Measurements from ENCODE around the gene YBX3.

Gene YBX3

GRCh38 chr12:10721651-10722501 lies 1.2 kb downstream of the YBX3 start:
- peak; percentile 57 for DNase-seq (ENCODE audit: low spot score)

DNA sequence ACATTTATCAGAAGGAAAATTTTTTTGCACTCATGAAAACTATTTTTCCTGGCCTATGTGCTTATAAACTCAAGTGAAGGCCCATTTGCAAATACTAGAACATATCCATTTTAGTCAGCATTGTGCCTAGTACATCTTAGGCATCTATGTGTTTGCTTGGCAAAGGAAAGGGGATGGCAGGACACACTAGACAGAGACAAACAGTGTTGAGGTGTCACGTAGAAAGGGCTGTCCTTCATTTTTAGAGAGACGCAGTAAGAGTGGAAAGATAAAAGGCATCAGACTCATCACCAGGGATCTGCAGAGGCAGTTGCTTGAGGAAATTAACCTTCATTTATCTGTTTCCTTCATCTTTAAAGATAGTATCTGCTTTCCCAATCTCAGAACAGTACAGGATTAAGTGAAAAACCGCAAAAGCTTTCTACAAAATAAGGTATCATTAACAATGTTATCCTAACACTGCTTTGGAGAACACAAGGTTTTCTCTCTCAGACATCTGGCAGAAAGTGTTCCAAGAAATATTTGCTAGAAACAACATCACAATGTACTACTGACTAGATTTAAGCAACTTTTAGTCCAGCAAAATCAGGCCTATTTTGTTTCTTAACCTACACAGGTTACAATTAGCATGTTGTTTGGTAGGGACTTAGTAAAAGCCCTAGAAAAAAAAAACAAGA lies 2.0 kb downstream of the YBX3 start:
- no peak for DNase-seq (ENCODE audit: low spot score)

DNA sequence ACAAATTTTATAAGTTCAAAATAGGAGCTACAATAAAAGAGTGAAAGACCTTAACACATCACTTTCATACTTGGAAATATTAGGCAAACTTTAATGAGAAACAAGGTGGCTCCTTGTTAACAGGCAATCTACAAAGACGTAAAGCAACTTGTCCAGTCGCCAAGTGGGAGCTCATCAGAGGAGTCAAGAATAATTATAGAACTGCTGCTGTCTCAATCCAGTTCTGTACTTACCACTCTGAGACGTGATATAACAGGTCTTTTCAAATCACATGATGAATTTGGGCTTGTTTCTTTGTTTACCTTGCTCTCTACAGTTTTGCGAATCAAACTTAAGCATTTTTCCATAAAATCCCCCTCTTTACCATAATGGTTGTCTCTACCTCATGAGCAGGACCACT lies 3.6 kb downstream of the YBX3 start:
- no peak for DNase-seq (ENCODE audit: low spot score)

DNA sequence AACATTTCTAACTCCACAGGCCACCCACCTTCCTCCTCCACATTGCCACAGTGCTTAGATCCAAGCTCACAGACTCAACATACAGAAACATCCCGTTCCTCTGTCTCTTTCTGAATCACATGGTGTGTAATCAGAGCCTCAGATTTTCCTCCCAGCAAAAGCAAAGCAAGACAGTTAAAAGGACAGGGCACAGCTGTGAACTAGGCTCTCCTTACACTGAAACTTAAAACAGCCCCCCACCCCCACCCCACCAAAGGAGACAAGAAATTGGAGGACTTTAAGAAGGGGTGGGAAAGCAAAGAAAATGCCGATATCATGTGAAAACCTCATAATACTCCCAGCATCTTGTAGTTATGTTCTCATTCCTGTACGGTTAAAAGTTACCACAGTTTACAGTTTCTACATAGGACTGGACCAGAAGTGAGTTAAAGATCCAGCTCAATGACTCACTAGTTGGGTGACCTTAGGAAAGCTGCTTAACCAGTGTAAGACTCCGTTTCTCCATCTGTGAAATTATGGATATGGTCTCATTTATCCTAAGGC lies 4.8 kb downstream of the YBX3 start:
- no peak for DNase-seq (ENCODE audit: low spot score)

GRCh38 chr12:10717410-10717809 lies 5.7 kb downstream of the YBX3 start:
- no peak for DNase-seq (ENCODE audit: low spot score)

- peak; percentile 50 for DNase-seq (ENCODE audit: low spot score)
These were observed 6.3 kb downstream of the YBX3 start for GRCh38 chr12:10716704-10717315.

DNA sequence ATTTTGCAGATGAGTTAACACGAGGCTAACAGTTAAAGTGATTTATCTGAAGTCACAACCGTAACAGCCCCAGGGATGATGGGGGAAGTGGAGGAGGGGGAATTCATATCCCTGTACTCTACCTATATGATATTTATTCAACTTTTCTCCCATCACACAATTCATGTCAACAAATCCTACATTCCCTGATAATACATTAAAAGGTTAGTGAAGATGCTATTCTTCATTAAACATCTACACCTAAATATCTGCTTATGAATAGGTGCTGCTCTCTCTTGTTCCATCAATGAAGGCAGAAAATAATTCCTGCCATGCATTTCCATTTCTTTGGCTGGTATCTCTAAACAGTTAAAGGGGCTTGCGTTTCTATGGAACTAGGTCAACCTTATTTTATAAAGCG lies 6.8 kb downstream of the YBX3 start:
- DNase-seq (ENCODE audit: low spot score) = no peak

- no peak for DNase-seq (ENCODE audit: low spot score)
These were observed 7.6 kb downstream of the YBX3 start for GRCh38 chr12:10715491-10715890.

DNA sequence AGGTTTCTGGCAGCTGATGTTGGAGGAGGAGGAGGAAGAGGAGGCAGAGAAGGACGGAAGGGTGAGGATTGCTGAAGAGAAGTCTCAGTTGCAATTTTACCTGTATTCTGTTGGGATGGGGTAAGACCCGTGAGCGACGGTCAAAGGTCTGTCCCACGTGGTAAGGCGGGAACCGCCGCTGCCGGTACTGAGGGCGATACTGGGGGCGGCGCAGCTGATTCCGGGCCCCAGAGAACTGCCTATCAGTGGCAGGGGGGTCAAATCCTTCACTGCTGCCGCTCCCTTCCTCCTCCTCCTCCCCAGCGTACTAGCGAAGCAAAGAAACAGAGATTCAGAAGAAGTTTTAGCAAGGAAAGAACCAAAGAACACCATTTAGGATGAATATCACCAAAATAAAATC lies 13.3 kb downstream of the YBX3 start:
- DNase-seq (ENCODE audit: low spot score) = no peak

DNA sequence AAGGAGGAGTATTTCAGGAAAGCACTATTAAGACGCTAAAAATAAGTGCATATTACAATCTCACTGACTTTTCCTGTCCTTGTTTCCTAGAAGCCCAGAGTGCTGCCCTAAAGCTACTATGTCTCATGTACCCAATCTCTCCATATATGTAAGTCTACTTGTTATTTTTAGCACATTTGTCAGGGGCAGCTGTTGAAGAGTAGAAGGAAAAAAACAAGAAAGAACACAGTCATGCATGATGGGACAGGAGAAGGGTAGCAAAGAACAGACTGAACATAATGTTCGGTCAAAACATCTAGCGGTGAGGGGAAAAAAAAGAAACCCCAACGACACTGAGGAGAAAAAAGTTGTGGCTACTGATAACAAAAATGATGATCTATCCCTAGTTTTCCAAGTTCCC lies 14.3 kb downstream of the YBX3 start:
- DNase-seq (ENCODE audit: low spot score) = no peak

GRCh38 chr12:10705655-10706054 lies 17.5 kb downstream of the YBX3 start:
- no peak for DNase-seq (ENCODE audit: low spot score)

DNA sequence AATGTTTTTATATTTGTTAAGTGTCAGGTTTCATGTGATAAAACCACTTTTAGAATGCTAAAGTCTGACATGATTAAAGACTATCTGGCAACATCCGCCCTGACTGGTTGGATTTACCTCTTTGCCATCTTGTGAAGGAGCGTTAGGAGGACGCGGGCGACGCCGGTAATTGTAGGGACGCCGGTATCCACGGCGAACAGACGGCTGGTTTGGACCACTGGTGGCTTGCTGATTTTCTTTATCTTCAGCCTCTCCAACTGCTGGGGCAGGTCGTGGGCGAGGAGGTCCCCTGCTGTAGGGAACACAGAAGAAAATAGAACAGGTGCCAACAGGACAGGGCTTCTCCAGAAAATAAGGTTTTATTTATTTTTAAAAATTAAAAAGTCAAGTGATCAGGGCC lies 21.3 kb downstream of the YBX3 start:
- no peak for DNase-seq (ENCODE audit: low spot score)

DNA sequence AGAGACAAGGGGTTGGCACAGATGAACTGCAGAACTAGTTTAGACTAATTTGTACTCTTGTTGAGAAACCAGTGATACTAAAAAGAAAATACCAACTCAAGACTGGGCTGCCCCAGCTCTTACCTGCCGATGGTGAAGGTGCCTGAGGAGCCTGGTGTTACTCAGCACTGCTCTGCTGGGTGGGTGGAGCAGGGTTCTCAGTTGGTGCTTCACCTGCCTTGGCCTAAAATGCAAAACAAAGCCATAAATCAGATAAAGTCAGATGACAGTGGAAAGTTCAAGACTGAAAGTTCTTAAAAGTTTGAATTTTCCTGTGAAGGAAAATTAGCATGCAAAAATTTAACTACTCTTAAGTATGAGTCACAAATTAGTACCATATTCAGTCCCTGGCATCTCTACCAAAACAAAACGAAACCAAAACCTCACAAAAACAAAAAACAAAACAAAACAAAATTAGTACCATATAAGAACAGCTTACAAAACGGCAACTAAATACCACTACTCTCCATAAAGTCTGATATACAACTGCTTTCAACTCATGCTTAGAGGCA lies 21.9 kb downstream of the YBX3 start:
- DNase-seq (ENCODE audit: low spot score) = no peak

DNA sequence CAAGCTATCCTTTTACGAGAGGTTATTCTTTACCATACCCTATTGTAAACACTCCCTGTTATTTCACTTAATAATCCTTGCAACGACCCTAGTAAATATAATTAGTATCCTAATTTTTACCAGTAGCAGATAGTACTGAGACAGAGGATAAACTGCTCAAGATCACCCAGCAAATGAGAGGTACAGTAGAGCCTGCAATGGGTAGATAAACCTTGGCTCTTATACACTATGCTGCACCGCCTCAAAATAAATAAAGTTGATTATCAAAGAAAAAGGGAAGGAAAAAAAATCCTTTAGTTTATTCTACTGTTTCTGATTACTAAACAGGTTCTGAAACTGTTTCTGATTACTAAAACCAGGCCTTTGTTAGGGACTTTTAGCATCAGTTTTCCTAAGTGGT lies 22.5 kb downstream of the YBX3 start:
- DNase-seq (ENCODE audit: low spot score) = no peak

DNA sequence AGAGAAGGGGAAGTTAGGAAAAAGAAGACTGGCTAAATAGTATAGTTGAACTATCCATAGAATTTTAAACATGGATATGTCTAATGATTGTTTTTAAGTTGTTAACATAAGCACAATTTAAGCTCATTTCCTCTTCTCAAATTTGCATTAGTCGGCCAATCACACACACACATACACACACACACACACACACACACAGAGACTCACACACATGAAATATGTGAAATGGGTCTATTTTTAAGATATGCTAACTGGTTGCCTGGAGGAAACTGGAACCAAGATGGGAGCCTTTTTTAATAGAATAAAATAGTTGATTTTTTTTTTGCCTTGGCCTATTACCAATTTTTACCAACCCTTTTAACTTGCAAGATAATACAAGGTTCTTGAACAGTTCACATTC lies 25.3 kb downstream of the YBX3 start:
- DNase-seq (ENCODE audit: low spot score) = no peak

DNA sequence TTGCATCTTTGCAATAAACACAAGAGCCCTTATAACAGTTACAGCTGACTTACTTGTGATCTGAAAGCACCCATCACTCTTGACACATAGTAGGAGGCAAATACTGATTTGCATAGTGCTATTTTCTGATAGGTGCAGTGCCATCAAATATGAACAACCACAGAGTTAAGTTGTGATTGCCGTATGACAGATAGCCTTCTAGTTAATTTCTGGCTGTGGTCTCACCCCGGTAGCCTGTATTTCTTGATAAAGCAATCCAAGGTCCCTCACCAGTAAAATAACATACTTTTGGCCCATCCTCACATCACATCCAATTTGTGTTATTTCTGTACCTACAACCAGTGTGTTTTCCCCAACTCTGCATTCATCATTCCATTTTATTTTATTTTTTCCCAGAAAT lies 26.0 kb downstream of the YBX3 start:
- no peak for DNase-seq (ENCODE audit: low spot score)

- no peak for DNase-seq (ENCODE audit: low spot score)
These were observed 32.2 kb downstream of the YBX3 start for GRCh38 chr12:10690906-10691305.

- no peak for DNase-seq (ENCODE audit: low spot score)
These were observed 34.0 kb downstream of the YBX3 start for GRCh38 chr12:10689146-10689545.

GRCh38 chr12:10688042-10688441 lies 35.1 kb downstream of the YBX3 start:
- DNase-seq (ENCODE audit: low spot score) = no peak

- DNase-seq (ENCODE audit: low spot score) = peak; percentile 27
These were observed 49.3 kb downstream of the YBX3 start, which contains the start of gene STYK1 for GRCh38 chr12:10673659-10674384. Gene STYK1, minus strand, starts transcription at chr12:10674052. Its CDS starts 39,434 bp downstream, at chr12:10634618.

DNA sequence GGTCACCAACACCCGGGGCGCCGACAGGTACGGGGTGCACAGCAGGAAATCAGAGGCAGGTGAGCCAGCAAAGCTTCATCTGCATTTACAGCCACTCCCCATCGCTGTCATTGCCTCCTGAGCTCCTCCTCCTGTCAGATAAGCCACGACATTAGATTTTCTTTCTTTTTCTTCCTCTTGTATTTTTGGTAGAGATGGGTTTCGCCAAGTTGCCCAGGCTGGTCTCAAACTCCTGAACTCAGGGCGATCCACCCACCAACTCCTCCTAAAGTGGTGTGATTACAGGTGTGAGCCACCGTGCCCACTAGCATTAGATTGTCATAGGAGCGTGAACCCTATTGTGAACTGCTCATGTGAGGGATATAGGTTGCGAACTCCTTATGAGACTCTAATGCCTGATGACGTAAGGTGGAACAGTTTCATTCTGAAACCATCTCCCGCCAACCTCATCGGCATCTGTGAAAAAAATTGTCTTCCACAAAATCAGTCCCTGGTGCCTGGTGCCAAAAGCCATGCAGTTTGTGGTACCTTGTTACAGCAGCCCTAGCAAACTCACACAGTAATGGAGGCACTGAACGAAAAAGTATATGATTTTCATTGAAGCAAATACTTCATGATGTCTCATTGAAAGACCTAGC lies 50.8 kb downstream of the YBX3 start:
- no peak for DNase-seq (ENCODE audit: low spot score)

All from COLO829 (cell line).